Measurements from ENCODE around the gene MRTO4. TPM values are rescaled to one million over a fixed set of nuclear protein-coding genes. Genes with fewer than 3 reads are reported as not detected.

Gene MRTO4
- total and polyA plus RNA-seq, 10 of the 15 experiments (the other 5 are each of a cell fraction or from before 2014, with no cell fraction given): 43.5 to 99.5 (median 69.7) TPM

DNA sequence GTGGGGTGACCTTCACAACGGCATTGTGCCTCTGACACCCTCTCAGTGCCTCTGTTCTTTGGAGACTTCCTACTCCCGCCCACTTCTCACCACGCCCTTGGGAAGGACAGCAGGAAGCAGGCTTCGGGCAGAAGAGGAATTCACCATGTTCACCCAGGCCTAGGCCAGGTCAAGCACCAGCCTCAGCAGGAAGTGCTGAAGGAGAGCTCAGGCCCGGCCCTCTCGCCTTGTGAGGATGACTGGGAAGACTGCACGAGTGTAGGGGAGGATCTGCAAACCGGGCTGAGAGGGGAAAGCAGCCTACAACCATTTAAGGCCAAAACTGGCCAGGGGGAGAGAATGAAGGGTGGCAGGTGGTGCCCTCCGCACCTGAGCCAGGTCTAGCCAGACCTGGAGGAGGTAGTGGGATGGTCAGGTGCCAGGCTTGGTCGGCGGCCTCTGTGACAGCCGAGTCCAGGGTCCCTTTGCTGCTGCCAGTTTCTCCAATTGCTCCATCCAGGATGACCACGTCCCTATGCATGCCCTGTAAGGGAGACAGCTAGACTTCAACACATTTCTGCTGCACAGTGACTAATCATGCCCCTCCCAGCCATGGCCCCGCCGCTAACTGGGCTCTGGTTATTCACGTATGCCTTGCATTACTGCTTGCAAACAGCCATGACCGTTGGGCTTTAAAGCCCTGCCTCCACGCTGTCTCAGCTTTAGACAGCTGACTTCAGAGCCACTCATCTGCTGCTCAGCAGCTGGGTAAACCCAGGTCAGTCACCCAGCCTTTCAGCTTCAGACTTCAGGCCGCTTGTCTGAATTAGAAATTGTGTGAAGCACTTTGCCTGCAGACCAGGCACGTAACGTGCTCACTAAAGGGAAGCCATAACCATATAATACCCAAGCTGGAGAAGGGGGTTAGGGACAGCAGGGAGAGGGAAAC, 8.9 kb downstream of the MRTO4 start:
- FAIRE-seq: no peak

DNA sequence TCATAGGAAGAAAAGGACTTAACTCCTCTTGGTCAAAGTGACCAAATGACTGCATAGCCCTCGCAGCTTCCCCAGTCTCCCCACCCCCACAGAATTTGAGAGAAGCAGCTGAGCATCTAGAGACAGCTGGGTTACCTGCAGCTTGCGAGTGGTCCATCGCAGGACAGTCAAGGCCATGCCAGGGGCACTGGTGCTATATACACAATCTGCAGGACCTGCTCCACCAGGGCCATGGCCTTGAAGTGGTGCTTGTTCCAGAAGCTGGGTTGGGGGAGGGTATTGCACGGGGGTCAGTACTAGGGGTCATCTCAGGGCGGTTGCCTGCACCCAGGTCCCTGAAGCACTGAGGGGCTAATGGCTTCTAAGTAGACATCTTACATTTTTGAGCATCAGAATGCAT, 10.4 kb downstream of the MRTO4 start:
- no peak overlapping the region for H3K27ac ChIP-seq (ENCODE audit: control insufficient read depth, insufficient read depth)
- peaks cover 22 to 26% of the 10 kb centered on the region in 2 experiments; a peak in 3 of 4 replicates for H3K36me3 ChIP-seq (ENCODE audit: control insufficient read depth in 2 of 2, insufficient read depth in 2 of 2, low read length in 1 of 2)
- no peaks in the 10 kb centered on the region for H3K27me3 ChIP-seq (replicated peaks in 1 of 2; ENCODE audit: control insufficient read depth in 2 of 2, insufficient read depth in 2 of 2, low read length in 1 of 2)
- no TSS peak for BruUV-seq (replicated peaks)
- no peak for FAIRE-seq
- no peak overlapping the region for H2AFZ ChIP-seq (ENCODE audit: control insufficient read depth, low read depth, low read length)
- SMC1A ChIA-PET (ENCODE audit: uncharacterized antibody, unreplicated experiment): no interaction called here
- in situ Hi-C loops (cut with MboI): no loop called here
- H3K9me3 ChIP-seq (replicated peaks; ENCODE audit: control insufficient read depth, insufficient read depth, low read length): no peaks in the 10 kb centered on the region
- H3K4me3 ChIP-seq: no peak overlapping the region
- no peaks in the 10 kb centered on the region for H3K79me2 ChIP-seq (ENCODE audit: control insufficient read depth, insufficient read depth, low read length)
- H3K9ac ChIP-seq (ENCODE audit: control insufficient read depth, insufficient read depth, low read length): no peak overlapping the region
- no peak for DNase-seq (ENCODE audit: low read depth, low spot score)
- intact Hi-C loops (cut with micrococcal nuclease; ENCODE audit: unreplicated experiment): no loop called here
- 80% methylated on average over 5 of the region's 5 CpGs for WGBS (ENCODE audit: insufficient coverage, insufficient replicate concordance, low lambda C conversion rate, missing lambda C conversion rate)
- POLR2A ChIA-PET: no interaction called here
- CTCF ChIA-PET: interaction anchor here (1.2 kb wide), 1 partner anchor 386 kb away, joined by 3 read pairs; no protein-coding TSS in a partner anchor
- H3K4me1 ChIP-seq (ENCODE audit: control insufficient read depth, insufficient read depth, low read length): no peaks in the 10 kb centered on the region
- RAD21 ChIA-PET (ENCODE audit: unreplicated experiment): no interaction called here
- H4K20me1 ChIP-seq (ENCODE audit: control insufficient read depth, insufficient read depth): no peaks in the 10 kb centered on the region
- H3K4me2 ChIP-seq (ENCODE audit: control insufficient read depth, insufficient read depth): no peak overlapping the region
- peak; percentile 24; the same call in 2 of the 3 replicates for ATAC-seq
- TF ChIP-seq, protein P1, sequence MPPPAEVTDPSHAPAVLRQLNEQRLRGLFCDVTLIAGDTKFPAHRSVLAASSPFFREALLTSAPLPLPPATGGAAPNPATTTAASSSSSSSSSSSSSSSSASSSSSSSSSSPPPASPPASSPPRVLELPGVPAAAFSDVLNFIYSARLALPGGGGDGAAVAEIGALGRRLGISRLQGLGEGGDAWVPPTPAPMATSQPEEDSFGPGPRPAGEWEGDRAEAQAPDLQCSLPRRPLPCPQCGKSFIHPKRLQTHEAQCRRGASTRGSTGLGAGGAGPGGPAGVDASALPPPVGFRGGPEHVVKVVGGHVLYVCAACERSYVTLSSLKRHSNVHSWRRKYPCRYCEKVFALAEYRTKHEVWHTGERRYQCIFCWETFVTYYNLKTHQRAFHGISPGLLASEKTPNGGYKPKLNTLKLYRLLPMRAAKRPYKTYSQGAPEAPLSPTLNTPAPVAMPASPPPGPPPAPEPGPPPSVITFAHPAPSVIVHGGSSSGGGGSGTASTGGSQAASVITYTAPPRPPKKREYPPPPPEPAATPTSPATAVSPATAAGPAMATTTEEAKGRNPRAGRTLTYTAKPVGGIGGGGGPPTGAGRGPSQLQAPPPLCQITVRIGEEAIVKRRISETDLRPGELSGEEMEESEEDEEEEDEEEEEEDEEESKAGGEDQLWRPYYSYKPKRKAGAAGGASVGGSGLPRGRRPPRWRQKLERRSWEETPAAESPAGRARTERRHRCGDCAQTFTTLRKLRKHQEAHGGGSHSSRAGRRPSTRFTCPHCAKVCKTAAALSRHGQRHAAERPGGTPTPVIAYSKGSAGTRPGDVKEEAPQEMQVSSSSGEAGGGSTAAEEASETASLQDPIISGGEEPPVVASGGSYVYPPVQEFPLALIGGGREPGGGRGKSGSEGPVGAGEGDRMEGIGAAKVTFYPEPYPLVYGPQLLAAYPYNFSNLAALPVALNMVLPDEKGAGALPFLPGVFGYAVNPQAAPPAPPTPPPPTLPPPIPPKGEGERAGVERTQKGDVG (CRISPR knock-in tag; IDR thresholded peaks at IDR 0.05): no peak
- TF ChIP-seq IKZF1 (conservative IDR thresholded peaks at IDR 0.05) (no peak), PAX5 (IDR thresholded peaks at IDR 0.05; ENCODE audit: borderline replicate concordance, low read depth, low read length) (no peak), NRF1 (conservative IDR thresholded peaks at IDR 0.05; ENCODE audit: low read depth, low read length) (no peak)
- TF ChIP-seq, protein P2, sequence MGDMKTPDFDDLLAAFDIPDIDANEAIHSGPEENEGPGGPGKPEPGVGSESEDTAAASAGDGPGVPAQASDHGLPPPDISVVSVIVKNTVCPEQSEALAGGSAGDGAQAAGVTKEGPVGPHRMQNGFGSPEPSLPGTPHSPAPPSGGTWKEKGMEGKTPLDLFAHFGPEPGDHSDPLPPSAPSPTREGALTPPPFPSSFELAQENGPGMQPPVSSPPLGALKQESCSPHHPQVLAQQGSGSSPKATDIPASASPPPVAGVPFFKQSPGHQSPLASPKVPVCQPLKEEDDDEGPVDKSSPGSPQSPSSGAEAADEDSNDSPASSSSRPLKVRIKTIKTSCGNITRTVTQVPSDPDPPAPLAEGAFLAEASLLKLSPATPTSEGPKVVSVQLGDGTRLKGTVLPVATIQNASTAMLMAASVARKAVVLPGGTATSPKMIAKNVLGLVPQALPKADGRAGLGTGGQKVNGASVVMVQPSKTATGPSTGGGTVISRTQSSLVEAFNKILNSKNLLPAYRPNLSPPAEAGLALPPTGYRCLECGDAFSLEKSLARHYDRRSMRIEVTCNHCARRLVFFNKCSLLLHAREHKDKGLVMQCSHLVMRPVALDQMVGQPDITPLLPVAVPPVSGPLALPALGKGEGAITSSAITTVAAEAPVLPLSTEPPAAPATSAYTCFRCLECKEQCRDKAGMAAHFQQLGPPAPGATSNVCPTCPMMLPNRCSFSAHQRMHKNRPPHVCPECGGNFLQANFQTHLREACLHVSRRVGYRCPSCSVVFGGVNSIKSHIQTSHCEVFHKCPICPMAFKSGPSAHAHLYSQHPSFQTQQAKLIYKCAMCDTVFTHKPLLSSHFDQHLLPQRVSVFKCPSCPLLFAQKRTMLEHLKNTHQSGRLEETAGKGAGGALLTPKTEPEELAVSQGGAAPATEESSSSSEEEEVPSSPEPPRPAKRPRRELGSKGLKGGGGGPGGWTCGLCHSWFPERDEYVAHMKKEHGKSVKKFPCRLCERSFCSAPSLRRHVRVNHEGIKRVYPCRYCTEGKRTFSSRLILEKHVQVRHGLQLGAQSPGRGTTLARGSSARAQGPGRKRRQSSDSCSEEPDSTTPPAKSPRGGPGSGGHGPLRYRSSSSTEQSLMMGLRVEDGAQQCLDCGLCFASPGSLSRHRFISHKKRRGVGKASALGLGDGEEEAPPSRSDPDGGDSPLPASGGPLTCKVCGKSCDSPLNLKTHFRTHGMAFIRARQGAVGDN (IDR thresholded peaks at IDR 0.05): no peak

More for the DNA sequence above, 8.9 kb downstream of the MRTO4 start:
- no peak overlapping the region for H3K4me2 ChIP-seq (ENCODE audit: control insufficient read depth, insufficient read depth)
- H3K27ac ChIP-seq (ENCODE audit: control insufficient read depth, insufficient read depth): no peak overlapping the region
- no peaks in the 10 kb centered on the region; the same call in 1 of the 2 replicates for H3K79me2 ChIP-seq (ENCODE audit: control insufficient read depth, insufficient read depth, low read length)
- ChIA-PET CTCF (no interaction called here), POLR2A (no interaction called here), RAD21 (ENCODE audit: unreplicated experiment) (no interaction called here), SMC1A (ENCODE audit: uncharacterized antibody, unreplicated experiment) (no interaction called here)
- WGBS (ENCODE audit: insufficient coverage, insufficient replicate concordance, low lambda C conversion rate, missing lambda C conversion rate): 94% methylated on average over 21 of the region's 21 CpGs
- no peaks in the 10 kb centered on the region for H3K9me3 ChIP-seq (replicated peaks; ENCODE audit: control insufficient read depth, insufficient read depth, low read length)
- BruUV-seq (replicated peaks): no TSS peak
- peaks cover 26 to 33% of the 10 kb centered on the region in 2 experiments; a peak in 3 of 4 replicates for H3K36me3 ChIP-seq (ENCODE audit: control insufficient read depth in 2 of 2, insufficient read depth in 2 of 2, low read length in 1 of 2)
- TF ChIP-seq POLR2A (IDR thresholded peaks at IDR 0.05; ENCODE audit: low read depth, low read length) (peak; percentile 64), ZNF217 (IDR thresholded peaks at IDR 0.05) (no peak), ZNF622 (IDR thresholded peaks at IDR 0.05) (no peak), MTA3 (IDR thresholded peaks at IDR 0.05; ENCODE audit: borderline replicate concordance, low read length) (0 out of 2 replicates have a peak, but pooled peaks have one; percentile 2), POLR2AphosphoS5 (IDR thresholded peaks at IDR 0.05; ENCODE audit: low read length) (0 out of 2 replicates have a peak, but pooled peaks have one; percentile 27), ZBED1 (IDR thresholded peaks at IDR 0.05; ENCODE audit: borderline replicate concordance) (0 out of 2 replicates have a peak, but pooled peaks have one; percentile 28), MYB (IDR thresholded peaks at IDR 0.05; ENCODE audit: borderline replicate concordance, low read depth, low read length) (no peak)
- H3K4me3 ChIP-seq: no peak overlapping the region
- no peaks in the 10 kb centered on the region for H4K20me1 ChIP-seq (ENCODE audit: control insufficient read depth, insufficient read depth)
- no peak for DNase-seq (ENCODE audit: low read depth, low spot score)
- in situ Hi-C loops (cut with MboI) (no loop called here), intact Hi-C loops (cut with micrococcal nuclease; ENCODE audit: unreplicated experiment) (no loop called here)
- no peaks in the 10 kb centered on the region for H3K4me1 ChIP-seq (ENCODE audit: control insufficient read depth, insufficient read depth, low read length)
- peak; percentile 14 for ATAC-seq
- H2AFZ ChIP-seq (ENCODE audit: control insufficient read depth, low read depth, low read length): no peak overlapping the region
- no peak overlapping the region for H3K9ac ChIP-seq (ENCODE audit: control insufficient read depth, insufficient read depth, low read length)
- H3K27me3 ChIP-seq (replicated peaks in 1 of 2; ENCODE audit: control insufficient read depth in 2 of 2, insufficient read depth in 2 of 2, low read length in 1 of 2): no peaks in the 10 kb centered on the region

Measured in GM12878 (cell line).